GM21529 (cell line): ENCODE results near the gene PACRG.
"Not testable (repeated sequence)": the region's sequence is repeated elsewhere in the genome, so short reads cannot be mapped to it uniquely, and the experiment has no call there.

Experiments
- ATAC-seq: cut with Tn5 transposase; IDR thresholded peaks from one replicate; pipeline ENCODE4 v1.9.1; 2021; ENCODE audit not compliant: unreplicated experiment

Gene PACRG

DNA sequence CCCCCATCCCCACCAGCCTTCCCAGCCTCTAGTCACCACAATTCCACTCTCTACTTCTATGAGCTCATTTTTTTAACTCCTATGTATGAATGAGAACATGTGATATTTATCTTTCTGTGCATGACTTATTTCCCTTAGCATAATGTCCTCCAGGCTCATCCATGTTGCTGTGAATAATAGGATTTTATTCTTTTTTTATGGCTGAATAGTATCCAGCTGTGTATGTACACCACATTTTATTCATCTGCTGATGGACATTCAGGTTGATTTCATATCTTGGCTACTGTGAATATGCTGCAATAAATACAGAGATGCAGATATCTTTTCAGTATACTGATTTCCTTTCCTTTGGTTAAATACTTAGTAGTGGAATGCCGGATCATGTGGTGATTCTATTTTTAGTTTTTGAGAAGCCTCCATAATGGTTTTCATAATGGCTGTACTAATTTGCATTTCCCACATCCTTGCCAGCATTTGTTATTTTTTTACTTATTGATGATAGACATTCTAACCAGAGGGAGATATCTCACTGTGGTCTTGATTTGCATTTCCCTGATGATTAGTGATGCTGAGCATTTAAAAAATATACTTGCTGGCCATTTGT is 194.9 kb downstream of the PACRG start:
- no peak for ATAC-seq

DNA sequence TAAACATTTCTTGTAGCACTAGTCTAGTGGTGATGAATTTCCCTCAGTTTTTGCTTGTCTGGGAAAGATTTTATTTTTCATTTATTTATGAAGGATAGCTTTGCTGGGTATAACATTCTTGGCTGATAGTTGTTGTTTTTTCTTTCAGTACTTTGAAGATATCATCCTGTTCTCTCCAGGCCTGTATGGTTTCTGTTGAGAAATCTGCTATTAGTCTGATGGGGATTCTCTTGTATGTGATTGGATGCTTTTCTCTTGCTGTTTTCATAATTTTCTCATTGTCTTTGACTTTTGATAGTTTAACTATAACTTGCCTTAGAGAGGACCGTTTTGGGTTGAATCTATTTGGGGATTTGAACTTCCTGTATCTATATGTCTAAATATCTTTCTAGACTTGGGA is 207.1 kb downstream of the PACRG start:
- no peak for ATAC-seq

DNA sequence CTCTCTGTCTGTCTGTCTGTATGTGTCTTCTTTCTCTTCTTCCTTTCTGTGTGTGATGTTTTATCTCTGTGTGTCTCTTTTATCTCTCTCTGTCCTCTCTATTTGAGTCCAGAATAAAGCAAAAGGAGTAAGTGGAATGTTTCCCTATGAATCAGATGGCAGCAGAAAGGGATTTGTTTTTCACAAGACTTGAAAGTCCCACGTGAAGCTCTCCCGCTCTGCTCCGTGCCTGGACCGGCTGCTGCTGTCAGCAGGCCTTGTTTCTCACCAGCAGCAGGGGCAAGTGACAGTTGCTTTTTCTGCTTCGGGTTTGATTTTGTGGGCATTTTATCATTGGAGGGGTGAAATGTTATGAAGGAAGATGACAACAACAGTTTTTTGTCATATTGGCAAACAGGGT is 212.7 kb downstream of the PACRG start:
- no peak for ATAC-seq

DNA sequence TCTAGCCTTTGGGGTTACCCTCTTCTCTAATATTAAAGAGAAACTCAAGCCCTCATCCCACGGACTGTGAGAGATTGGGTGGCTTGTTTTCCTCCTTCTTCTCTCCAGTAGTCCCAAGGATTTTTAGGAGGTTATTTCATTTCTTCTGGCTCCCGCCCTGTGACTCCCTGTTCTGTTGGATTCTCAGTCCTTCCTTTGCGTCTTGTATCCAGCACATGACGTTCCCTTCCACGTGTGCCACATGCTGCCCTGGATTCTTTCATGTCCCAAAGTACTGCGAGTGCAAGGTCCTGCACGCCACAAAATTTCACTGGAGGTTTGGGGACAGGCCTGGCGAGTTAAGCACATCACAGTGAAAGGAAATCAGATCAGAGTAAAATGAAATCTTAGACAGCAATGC is 213.4 kb downstream of the PACRG start:
- no peak for ATAC-seq

DNA sequence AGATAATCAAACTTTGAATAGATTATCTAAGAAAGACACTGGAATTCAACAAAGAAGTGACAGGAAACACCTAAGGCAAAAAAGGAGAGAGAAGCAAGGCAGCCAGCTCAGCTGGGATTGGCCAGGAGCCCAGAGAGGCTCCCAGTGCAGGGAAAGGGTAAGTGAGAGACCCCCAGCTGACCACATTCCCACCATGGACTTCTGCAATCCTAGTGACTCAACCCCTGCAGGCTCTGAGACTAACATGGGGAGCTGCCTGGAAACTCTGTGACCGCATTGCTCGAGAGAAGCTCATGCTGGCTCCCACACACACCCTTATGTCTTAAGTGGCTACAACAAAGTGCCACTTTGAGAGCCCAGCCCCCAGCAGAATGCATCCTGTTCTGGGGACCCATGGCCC is 215.1 kb downstream of the PACRG start:
- ATAC-seq = no peak

DNA sequence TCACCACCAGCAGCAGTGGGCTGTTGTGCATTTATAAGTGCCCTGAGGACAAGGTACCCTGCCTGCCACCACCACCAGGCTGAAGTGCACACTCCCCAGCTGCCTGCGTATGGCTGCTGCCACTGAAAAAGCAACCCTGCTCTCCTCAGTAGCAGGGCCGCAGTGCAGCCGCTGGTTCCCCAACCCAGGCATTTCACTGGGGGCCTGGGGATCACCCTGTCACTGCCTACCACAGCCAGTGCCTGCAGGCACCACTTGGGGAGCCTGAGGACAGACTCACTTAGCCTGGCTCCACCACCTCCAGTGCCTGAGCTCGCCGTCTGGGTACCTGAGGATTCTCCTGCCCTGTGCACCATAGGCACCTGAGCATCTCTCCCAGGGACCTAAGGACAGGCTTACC is 215.6 kb downstream of the PACRG start:
- ATAC-seq = no peak

DNA sequence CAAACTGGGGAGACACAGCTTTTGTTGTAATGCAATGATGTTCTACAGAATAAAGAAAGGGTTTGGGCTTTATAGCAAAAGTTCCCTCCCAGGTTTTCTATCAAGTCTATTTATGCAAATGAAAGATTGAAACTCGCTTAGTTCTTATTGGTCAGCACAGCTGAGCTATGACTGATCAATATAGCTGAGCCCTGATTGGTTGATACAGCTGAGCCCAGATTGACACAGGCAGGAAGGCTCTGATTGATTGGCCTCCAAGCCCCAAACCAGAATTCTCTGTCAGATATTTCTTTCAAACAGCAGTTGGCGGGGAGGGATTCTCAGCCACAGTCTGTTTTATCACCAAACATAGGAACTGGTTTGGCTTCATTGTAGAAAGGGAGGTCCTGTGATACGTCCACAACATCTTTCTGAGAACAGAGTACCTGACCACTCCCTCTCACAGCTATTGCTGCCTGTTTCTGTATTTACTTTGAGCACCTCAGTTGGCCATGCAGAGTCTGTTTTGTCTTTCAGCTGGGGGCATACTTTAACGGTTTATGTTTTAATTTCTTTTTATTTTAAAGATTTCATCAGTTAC is 223.5 kb downstream of the PACRG start:
- no peak for ATAC-seq

DNA sequence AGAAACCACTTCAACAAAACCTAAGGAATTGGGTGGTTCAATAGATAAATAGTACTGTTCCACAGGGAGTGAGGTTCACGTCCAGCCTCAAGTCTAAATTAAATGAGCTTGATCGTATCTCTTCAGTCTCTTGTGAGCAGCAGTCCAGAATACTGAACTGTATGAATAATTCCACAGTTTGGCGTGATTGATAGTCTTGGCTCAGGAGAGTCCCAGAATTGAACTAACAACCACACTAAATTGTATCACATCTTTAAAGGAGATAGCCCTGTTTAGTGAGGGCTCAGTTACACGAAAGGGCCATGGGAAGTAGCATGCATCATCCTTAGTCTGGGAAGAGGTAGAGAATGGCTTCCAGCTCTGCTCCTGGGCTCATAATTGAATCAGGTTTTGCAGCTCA is 224.6 kb downstream of the PACRG start:
- ATAC-seq = no peak

DNA sequence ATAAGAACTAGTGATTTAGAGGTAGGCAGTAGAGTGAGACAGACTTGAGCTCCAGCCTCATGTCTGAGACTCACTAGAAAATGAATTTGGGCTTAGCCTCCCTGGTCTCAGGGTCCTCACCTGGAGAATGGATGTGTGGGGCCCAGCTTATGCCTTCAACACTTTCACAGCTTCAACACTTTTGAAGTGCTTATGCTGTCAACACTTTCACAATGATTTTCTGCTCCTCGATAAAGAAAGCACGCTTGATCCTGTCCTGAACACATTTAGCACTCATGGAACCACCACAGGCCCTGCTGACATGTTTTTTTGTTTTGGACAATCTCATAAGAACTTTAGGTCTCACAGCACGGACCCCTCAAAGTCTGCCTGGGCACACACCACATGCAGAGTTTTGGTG is 229.3 kb downstream of the PACRG start:
- no peak for ATAC-seq

DNA sequence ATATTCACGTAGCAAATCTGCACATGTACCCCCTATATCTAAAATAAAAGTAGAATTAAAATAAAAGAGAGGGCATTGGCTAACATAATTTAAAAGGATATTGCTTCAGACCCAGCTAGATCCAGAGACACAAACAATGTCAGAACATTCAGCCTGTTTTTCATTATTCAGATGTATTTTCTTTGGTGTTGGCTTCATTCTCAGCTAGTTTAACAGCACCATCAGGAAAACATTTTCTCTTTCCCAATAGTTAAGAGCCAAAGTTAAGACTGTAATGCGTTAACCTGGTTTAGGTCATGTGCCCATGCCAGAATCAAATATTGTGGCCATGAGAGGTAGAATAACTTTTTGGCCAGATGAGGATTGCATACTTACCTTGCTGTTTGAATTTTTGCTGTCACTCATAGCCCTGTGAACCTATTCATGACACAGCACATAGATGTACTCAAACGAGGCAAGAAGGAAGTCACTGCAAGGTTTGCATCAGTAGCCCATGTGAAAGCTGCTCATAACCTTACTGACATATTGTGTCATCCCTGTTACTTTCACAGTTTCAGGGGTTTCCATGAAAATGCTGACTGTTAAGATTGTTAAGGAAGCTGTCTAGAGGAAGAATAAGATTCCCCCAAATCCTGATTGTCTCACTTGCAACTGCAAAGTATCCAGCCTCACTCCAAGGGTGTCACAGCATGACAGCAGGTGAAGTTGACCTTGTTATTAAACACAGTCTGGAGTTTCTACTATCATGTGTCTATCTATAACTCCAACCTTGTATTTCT is 233.1 kb downstream of the PACRG start:
- ATAC-seq = no peak

DNA sequence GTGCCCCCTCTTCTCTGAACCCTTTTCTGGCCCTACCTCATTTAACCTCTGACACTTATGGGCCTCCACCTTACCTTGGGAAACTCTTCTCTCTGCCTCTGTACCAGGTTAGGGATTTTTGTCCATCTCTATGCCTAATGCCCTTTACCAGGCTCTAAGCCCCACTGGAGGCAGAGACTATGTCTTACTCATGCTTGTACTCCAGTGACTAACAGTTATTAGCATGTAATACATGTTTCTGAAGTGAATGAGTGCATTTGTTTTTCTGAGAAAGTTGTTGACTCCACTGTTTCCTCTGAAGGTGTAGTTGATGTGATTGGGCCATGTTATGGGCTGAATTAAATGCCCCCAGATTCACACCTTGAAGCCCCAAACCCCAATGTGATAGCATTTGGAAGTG is 234.3 kb downstream of the PACRG start:
- ATAC-seq = no peak

DNA sequence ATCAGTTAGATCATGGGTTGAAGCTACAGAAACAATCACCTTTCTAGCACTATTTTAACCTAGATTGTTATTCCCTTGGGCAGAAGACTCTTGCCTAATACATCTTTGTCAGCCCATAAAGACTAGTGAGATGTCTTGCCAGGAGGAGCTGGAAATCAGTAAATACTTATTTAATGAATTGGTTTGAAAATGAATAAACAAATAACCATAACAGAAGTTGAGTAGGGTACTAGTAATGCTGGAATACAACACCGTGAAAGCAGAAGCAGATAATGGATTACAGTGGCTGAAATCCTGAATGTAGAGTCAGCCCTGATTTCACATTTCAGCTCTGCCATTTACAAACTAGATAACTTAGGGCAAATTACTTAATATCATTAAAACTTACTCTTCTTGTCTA is 236.1 kb downstream of the PACRG start:
- no peak for ATAC-seq

DNA sequence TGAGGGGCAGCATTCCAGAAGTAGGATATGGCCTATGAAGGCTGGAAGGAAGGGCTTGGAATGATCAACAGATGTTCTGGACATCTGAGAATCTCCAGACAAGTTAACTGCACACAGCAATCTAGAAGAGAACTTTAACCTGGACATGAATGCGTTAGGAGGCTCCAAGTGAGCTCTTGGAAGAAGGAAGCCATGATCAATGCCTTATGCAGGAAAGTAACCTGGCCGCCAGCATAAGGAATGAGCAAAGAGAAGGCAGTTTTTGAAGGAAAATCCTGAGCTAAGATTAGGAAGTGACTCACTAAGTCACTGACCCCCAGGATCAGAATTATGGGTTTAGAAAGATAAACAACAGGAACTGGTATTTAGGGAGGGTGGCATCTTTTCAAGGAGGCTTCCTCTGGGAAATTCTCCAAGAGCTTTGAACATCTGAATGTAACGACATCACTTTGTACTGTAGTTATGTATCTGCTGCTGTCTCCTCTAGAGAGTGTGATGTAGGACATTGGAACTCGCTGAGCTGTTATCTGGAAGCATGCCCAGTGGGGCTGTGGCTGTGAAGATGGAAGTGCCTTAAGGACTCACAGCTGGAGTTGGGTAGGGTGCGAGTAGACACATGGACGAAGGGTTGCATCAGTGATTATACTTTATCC is 236.8 kb downstream of the PACRG start:
- no peak for ATAC-seq

DNA sequence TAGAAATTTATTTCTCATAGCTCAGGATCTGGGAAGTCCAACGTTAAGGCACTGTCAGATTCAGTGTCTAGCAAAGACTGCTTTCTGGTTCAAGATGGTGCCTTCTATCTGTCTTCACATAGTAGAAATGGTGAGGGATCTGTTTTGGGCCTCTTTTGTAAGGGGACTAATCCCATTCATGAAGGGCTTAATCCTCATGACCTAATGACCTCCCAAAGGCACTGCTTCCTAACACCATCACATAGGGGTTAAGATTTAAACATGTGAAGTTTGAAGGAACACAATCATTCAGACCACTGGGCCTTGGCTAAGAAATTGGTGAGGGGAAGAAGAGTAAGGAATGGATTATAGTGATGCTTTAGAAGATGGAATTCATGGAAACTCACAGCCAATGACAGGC is 237.6 kb downstream of the PACRG start:
- no peak for ATAC-seq

DNA sequence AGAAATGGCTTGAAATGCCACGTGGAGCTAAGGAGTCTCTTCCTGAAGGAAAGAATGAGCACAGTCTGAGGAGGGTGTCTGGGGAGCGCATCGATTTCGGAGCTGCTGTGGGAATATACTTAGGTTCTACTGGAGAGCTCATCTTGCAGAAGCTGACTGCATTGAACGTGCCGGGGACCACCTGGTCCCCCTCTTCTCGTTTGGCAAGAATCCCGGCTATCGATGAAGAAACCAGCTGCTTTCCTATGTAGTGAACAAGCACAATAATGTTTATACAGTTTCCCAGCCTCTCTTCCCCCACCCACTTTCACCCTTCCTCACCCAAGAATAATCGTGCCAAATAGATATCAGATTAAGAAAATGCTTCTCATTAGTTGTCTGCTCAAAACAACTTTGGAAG is 242.5 kb downstream of the PACRG start:
- no peak for ATAC-seq

DNA sequence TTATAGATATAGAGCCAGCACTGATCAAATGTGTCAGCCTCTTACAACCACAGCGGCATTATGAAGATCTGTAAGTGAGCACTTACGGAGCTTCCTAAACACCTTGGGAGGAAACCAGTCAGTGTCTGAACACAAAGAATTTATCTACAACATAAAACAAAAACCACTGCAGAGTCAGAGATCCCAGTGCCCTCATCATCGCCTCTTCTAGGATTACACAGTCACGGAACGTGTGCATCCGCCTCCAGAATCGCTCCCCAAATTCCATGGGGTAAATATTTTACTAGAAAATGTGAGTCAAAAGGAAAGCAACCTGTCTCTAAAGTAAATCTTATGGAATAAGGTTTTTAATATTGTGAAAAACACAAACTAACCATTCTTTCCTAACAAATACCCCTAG is 243.6 kb downstream of the PACRG start:
- no peak for ATAC-seq

DNA sequence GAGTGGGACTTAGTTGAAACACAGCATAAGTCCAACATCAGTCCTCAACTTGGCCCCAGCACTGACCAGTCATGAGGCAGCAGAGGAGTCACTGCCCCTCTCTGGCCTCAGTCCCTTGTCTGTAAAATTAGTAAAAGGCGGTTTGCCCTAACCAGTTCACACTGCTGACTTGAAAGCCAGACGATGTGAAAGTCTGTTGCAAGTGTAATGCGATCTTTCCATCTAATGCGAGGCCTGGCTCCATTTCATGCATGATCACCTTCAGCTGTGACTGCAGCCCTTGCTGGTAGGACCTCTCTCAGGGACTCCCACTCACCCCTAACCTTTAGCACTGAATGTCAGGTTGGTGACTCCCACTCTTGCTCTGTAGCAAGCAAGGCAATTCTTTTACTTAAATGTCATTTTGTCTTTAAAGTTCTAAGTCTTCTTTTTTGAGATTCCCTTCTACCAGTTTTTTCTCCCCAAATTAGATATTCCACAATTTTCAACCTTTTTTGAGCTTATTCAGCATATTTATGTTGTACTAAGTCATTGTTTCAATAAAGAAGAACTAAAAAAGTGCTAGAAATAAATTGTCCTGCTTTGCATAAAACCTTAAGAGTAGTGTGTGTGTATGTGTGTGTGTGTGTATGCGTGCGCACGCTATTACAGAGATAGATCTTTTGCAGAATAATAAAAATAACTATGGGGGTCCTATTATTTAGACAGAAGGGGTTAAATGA is 245.5 kb downstream of the PACRG start:
- ATAC-seq = no peak

DNA sequence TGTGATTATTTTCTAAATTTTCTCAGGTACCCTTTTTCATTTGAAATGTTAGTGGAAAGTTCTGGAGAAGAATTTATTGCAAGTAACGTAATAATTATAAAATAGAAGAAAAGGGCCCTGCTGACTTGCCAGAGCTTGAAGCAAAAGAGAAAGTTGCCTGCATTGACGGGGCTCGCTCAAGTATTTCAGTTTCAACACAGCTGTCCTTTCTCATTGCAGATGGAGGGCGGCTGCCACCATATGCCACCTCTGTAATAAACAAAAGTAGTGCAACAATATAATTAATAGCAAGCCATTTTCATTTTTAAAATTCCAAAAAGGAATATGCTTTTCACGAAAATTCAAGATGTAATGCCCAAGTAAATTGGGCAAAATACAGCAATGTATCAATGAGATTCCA is 246.2 kb downstream of the PACRG start:
- ATAC-seq = no peak

DNA sequence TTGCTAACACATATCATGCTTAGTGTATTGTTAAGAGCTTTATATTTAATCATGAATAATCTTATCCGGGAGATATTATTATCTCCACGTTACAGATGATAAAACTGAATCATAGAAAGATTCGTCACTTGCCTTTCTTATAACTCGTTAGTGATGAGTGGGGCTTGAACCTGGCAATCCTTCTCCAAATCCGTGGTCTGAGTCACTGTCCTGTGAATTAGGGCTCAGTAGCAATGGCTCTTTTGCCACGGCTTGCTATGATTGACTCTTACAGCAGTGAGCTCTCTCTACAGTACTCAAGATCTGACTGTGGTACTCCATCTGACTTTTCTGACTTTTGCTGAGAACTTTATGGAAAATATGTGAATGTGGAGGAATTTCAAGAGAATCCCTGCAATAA is 246.9 kb downstream of the PACRG start:
- ATAC-seq = no peak

DNA sequence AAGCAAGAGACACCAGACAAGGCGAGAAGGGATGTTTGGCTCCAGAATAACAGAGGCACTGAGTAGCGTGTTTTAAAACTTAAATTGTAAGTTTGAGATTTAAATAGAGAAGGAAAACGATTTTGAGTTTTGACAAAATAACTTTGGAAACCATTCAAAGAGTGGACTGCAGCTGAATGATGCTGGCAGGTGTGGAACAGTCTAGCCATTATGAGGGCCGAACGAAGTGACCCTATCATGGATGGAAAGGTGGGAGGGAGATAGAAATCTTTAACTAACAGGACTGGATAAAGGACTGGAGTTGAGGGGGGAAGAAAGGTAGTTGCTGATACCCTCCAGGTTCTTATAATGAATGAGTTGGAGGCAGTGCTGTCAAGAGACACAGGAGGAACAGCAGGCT is 248.4 kb downstream of the PACRG start:
- ATAC-seq = no peak

DNA sequence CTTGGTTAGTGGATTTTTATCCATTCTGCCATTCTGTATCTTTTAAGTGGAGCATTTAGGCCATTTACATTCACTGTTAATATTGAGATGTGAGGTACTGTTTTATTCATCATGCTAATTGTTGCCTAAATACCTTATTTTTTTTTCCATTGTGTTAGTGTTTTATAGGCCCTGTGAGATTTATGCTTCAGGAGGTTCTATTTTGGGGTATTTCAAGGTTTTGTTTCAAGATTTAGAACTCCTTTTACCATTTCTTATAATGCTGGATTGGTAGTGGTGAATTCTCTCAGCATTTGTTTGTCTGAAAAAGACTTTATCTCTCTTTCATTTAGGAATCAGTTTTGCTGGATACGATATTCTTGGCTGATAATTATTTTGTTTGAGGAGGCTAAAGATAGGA is 255.5 kb downstream of the PACRG start:
- ATAC-seq = not testable (repeated sequence)
